Measurements from ENCODE around the gene MDH2.

DNA sequence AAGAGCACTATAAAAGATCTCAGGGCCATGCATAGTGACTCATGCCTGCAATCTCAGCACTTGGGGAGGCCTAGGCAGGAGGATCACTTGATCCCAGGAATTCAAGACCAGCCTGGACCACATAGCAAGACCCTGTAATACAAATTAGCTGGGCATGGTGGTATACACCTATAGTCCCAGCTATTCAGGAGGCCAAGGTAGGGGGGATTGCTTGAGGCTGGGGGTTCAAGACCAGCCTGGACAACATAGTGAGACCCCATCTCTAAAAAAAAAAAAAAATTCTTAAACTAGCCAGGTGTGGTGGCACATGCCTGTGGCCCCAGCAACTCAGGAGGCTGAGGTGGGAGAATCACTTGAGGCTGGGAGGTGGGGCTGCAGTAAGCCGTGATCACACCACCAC is 15.9 kb upstream of the MDH2 start:
- TF ChIP-seq, protein P1, sequence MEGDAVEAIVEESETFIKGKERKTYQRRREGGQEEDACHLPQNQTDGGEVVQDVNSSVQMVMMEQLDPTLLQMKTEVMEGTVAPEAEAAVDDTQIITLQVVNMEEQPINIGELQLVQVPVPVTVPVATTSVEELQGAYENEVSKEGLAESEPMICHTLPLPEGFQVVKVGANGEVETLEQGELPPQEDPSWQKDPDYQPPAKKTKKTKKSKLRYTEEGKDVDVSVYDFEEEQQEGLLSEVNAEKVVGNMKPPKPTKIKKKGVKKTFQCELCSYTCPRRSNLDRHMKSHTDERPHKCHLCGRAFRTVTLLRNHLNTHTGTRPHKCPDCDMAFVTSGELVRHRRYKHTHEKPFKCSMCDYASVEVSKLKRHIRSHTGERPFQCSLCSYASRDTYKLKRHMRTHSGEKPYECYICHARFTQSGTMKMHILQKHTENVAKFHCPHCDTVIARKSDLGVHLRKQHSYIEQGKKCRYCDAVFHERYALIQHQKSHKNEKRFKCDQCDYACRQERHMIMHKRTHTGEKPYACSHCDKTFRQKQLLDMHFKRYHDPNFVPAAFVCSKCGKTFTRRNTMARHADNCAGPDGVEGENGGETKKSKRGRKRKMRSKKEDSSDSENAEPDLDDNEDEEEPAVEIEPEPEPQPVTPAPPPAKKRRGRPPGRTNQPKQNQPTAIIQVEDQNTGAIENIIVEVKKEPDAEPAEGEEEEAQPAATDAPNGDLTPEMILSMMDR (IDR thresholded peaks at IDR 0.05; ENCODE audit: low read depth, low read length): no peak
- TF ChIP-seq EZH2phosphoT487 (IDR thresholded peaks at IDR 0.05; ENCODE audit: low read depth): no peak

Data from OCI-LY3 (cell line).